Parathyroid adenoma (tissue), 2 donors: ENCODE results near the gene MAP3K21.

Source experiments
- H2AFZ ChIP-seq: fragments of 300-600 bp; sonication (generic); one replicate; pipeline ENCODE4 v1.7.0; 2017; ENCODE audit warnings: antibody characterized with exemption, mild to moderate bottlenecking
- H3K27ac ChIP-seq: fragments of 300-600 bp; sonication (generic); one replicate; pipeline ENCODE4 v1.7.0; 2017
- H3K27me3 ChIP-seq: fragments of 300-600 bp; sonication (generic); one replicate; pipeline ENCODE4 v1.7.0; 2017; ENCODE audit warnings: low read length; ENCODE audit not compliant: control insufficient read depth, insufficient read depth
- H3K36me3 ChIP-seq: fragments of 300-600 bp; sonication (generic); one replicate; pipeline ENCODE4 v1.7.0; 2017; ENCODE audit warnings: low read length; ENCODE audit not compliant: control insufficient read depth, insufficient read depth
- H3K4me1 ChIP-seq: fragments of 300-600 bp; sonication (generic); one replicate; pipeline ENCODE4 v1.7.0; 2017; ENCODE audit warnings: control low read depth
- H3K4me2 ChIP-seq: fragments of 300-600 bp; sonication (generic); one replicate; pipeline ENCODE4 v1.7.0; 2017; ENCODE audit warnings: low read length
- H3K4me3 ChIP-seq: fragments of 300-600 bp; sonication (generic); one replicate; pipeline ENCODE4 v1.7.0; 2017; ENCODE audit warnings: low read depth, low read length
- H3K79me2 ChIP-seq: fragments of 300-600 bp; sonication (generic); one replicate; pipeline ENCODE4 v1.7.0; 2017; ENCODE audit warnings: control low read depth
- H3K9ac ChIP-seq: fragments of 300-600 bp; sonication (generic); one replicate; pipeline ENCODE4 v1.7.0; 2017; ENCODE audit warnings: mild to moderate bottlenecking
- H3K9me3 ChIP-seq: fragments of 300-600 bp; sonication (generic); one replicate; pipeline ENCODE4 v1.7.0; 2017; ENCODE audit warnings: low read length; ENCODE audit not compliant: control insufficient read depth
- TF ChIP-seq, protein P1 (sequence below): fragments of 300-600 bp; sonication (generic); IDR thresholded peaks from one replicate; pipeline ENCODE4 v1.7.0; 2017; ENCODE audit warnings: antibody characterized with exemption, mild to moderate bottlenecking
- donor health status: primary hyperparathyroidism.

The MAP3K21 gene

DNA sequence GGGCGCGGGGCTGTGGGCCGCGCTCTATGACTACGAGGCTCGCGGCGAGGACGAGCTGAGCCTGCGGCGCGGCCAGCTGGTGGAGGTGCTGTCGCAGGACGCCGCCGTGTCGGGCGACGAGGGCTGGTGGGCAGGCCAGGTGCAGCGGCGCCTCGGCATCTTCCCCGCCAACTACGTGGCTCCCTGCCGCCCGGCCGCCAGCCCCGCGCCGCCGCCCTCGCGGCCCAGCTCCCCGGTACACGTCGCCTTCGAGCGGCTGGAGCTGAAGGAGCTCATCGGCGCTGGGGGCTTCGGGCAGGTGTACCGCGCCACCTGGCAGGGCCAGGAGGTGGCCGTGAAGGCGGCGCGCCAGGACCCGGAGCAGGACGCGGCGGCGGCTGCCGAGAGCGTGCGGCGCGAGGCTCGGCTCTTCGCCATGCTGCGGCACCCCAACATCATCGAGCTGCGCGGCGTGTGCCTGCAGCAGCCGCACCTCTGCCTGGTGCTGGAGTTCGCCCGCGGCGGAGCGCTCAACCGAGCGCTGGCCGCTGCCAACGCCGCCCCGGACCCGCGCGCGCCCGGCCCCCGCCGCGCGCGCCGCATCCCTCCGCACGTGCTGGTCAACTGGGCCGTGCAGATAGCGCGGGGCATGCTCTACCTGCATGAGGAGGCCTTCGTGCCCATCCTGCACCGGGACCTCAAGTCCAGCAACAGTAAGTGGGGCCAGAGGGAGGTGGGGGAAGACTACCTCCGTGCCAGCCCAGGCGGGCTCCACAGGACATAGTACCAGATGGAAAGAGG, 808 bp downstream of the MAP3K21 start:
- TF ChIP-seq, protein P1, sequence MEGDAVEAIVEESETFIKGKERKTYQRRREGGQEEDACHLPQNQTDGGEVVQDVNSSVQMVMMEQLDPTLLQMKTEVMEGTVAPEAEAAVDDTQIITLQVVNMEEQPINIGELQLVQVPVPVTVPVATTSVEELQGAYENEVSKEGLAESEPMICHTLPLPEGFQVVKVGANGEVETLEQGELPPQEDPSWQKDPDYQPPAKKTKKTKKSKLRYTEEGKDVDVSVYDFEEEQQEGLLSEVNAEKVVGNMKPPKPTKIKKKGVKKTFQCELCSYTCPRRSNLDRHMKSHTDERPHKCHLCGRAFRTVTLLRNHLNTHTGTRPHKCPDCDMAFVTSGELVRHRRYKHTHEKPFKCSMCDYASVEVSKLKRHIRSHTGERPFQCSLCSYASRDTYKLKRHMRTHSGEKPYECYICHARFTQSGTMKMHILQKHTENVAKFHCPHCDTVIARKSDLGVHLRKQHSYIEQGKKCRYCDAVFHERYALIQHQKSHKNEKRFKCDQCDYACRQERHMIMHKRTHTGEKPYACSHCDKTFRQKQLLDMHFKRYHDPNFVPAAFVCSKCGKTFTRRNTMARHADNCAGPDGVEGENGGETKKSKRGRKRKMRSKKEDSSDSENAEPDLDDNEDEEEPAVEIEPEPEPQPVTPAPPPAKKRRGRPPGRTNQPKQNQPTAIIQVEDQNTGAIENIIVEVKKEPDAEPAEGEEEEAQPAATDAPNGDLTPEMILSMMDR = no peak
- Histone ChIP-seq H3K36me3 (no peaks in the 10 kb centered on the region), H3K4me2 (peak overlapping the region; percentile 81), H3K27me3 (no peaks in the 10 kb centered on the region), H3K4me1 (no peaks in the 10 kb centered on the region), H3K79me2 (no peaks in the 10 kb centered on the region), H2AFZ (peak overlapping the region; percentile 82), H3K4me3 (peak overlapping the region; percentile 50), H3K27ac (peak overlapping the region; percentile 53), H3K9me3 (no peaks in the 10 kb centered on the region), H3K9ac (peak overlapping the region; percentile 28)

DNA sequence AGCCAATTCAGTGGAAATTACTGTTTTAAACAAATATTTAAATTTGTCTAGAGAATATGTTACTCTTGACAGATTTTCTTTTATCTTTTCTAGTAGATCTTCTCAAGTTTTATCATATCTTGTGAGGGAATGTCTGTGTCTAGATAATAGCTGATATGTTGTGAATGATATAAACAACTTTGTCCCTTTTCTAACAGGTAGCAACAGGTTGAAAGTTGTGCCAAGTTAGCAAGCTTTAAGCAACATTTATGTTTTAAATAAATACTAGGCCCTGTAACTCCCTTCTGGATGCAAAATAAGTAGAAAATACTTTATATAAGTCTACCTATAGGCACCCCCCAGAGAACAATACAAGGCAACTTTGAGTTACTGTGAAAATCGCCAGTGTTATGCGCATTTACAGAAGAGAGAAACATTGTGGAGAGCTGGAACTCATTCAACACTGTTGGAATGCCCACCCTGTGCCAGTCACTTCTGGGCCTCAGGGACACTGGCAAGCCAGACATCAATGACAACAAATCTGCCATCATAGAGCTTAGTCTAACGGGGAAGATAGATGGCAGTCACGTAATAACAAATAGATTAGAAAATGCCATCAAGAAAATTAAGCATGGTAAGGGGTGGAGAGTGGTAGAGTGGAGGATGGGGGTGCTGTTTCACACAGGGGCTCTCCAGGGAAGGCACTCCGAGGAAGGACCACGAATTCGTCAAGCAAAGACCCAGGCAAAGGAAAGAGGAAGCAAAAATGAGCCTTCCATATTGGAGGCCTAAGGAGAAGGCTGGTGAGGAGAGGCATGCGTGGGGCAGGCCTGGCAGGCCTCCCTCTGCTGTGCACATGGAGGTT, 4.4 kb downstream of the MAP3K21 start:
- Histone ChIP-seq H3K36me3 (no peaks in the 10 kb centered on the region), H3K4me2 (no peak overlapping the region), H3K4me3 (no peak overlapping the region), H3K27me3 (no peaks in the 10 kb centered on the region), H3K27ac (no peak overlapping the region), H3K79me2 (peaks cover 4% of the 10 kb centered on the region), H2AFZ (no peak overlapping the region), H3K9me3 (no peaks in the 10 kb centered on the region), H3K4me1 (no peaks in the 10 kb centered on the region), H3K9ac (no peak overlapping the region)
- TF ChIP-seq, protein P1 = no peak

DNA sequence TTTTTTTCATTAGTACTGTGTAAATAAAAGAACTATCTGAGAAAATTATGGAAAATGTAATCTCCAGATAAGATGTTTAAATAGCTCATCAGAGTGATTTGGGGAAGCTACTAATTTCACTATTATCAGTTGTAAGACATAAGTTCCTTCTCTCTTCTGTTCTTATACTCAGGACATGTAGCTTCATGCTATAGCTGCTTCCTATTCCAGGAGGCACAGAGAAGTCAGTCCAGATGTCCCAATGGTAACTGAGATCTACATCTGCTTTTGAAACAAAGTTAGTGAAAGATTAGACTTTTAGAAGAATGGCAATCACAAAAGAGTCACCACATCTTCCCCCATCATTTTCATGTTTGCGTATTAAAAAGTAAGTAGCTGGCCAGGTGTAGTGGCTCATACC, 5.6 kb downstream of the MAP3K21 start:
- Histone ChIP-seq H3K27ac (no peak overlapping the region), H2AFZ (no peak overlapping the region), H3K4me2 (no peak overlapping the region), H3K4me3 (no peak overlapping the region), H3K27me3 (no peaks in the 10 kb centered on the region), H3K4me1 (no peaks in the 10 kb centered on the region), H3K9me3 (no peaks in the 10 kb centered on the region), H3K36me3 (no peaks in the 10 kb centered on the region), H3K9ac (no peak overlapping the region), H3K79me2 (peaks cover 4% of the 10 kb centered on the region)
- TF ChIP-seq, protein P1 = no peak

DNA sequence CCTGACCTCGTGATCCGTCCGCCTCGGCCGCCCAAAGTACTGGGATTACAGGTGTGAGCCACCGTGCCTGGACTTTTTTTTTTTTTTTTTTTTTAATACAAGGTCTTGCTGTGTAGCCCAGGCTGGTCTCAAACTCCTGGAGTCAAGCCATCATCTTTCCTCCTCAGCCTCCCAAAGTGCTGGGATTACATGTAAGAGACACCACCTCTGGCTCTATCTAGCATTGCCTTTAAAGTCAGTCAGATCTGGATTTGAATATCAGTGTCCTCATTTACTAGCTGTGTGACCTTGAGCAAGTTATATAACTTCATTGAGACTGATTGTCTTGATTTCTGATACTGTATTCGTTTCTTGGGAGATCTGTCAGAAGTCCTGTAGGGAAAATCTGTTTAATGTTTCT, 6.6 kb downstream of the MAP3K21 start:
- Histone ChIP-seq H3K36me3 (no peaks in the 10 kb centered on the region), H3K79me2 (peaks cover 4% of the 10 kb centered on the region), H3K27ac (no peak overlapping the region), H3K9ac (no peak overlapping the region), H2AFZ (no peak overlapping the region), H3K9me3 (no peaks in the 10 kb centered on the region), H3K27me3 (no peaks in the 10 kb centered on the region), H3K4me2 (no peak overlapping the region), H3K4me1 (peaks cover 4% of the 10 kb centered on the region), H3K4me3 (no peak overlapping the region)
- TF ChIP-seq, protein P1 = no peak
